OCI-LY7 (cell line): ENCODE data around the gene FRMD1. TPM values are rescaled to one million over a fixed set of nuclear protein-coding genes. Genes with fewer than 3 reads are reported as not detected.

Experiments used
- BruUV-seq: library from RNA; stranded (reverse); fragments of 400-500 nt; replicated peaks from 2 replicates; lab custom pipeline; 2021; lab: Mats Ljungman, UMichigan
- CTCF ChIA-PET: fragments of 300-600 bp; sonication (Branson Sonifier 250); formaldehyde crosslinking; loops from one replicate; lab custom pipeline; 2022; ENCODE audit warnings: antibody characterized with exemption; ENCODE audit not compliant: unreplicated experiment; lab: Charles Lee
- POLR2A ChIA-PET: fragments of 300-600 bp; sonication (Branson Sonifier 250); formaldehyde crosslinking; loops from one replicate; lab custom pipeline; 2022; ENCODE audit warnings: antibody characterized with exemption; lab: Charles Lee
- DNase-seq: peaks from one replicate; pipeline ENCODE4 v3.0.0-alpha.2; 2015; ENCODE audit warnings: low spot score
- H2AFZ ChIP-seq: fragments of 200-600 bp; sonication (generic), shearing (Covaris generic); 2 replicates; pipeline ENCODE4 v1.6.1; 2014; ENCODE audit warnings: mild to moderate bottlenecking, antibody characterized with exemption, low read length, moderate library complexity
- H3K27ac ChIP-seq: fragments of 200-600 bp; sonication (generic); 2 replicates; pipeline ENCODE4 v1.5.1; 2014; ENCODE audit warnings: mixed run types, low read depth, mild to moderate bottlenecking, moderate library complexity, low read length, inconsistent platforms; ENCODE audit not compliant: poor library complexity, severe bottlenecking
- H3K36me3 ChIP-seq: fragments of 200-600 bp; sonication (generic); 2 replicates; pipeline ENCODE4 v1.6.1; 2014; ENCODE audit warnings: mild to moderate bottlenecking, antibody characterized with exemption, low read length, moderate library complexity, mixed read lengths; ENCODE audit not compliant: insufficient read depth
- H3K4me1 ChIP-seq: fragments of 200-600 bp; sonication (generic); 2 replicates; pipeline ENCODE4 v1.5.1; 2014; ENCODE audit warnings: mild to moderate bottlenecking, low read length; ENCODE audit not compliant: insufficient read depth, poor library complexity, severe bottlenecking
- H3K4me2 ChIP-seq: fragments of 200-600 bp; sonication (generic); 2 replicates; pipeline ENCODE4 v1.6.1; 2014; ENCODE audit warnings: mild to moderate bottlenecking, low read length
- H3K4me3 ChIP-seq: fragments of 200-600 bp; sonication (generic); 2 replicates; pipeline ENCODE4 v1.5.1; 2014; ENCODE audit warnings: mild to moderate bottlenecking, low read depth, low read length; ENCODE audit not compliant: poor library complexity, severe bottlenecking
- H3K79me2 ChIP-seq: fragments of 200-600 bp; sonication (generic); 2 replicates; pipeline ENCODE4 v1.6.1; 2016; ENCODE audit warnings: low read depth, mild to moderate bottlenecking, low read length, moderate library complexity, mixed read lengths; ENCODE audit not compliant: insufficient read depth
- H3K9me2 ChIP-seq: fragments of 200-600 bp; sonication (generic); 2 replicates; pipeline ENCODE4 v1.6.1; 2016; ENCODE audit warnings: mild to moderate bottlenecking, low read length, mixed read lengths; ENCODE audit not compliant: insufficient read depth
- H3K9me3 ChIP-seq: fragments of 200-600 bp; sonication (generic); 2 replicates; pipeline ENCODE4 v1.6.1; 2014; ENCODE audit warnings: mild to moderate bottlenecking, mixed run types, low read length, mixed read lengths
- H4K20me1 ChIP-seq: fragments of 200-600 bp; sonication (generic); 2 replicates; pipeline ENCODE4 v1.6.1; 2014; ENCODE audit warnings: mild to moderate bottlenecking, antibody characterized with exemption, low read length, moderate library complexity, mixed read lengths; ENCODE audit not compliant: insufficient read depth
- EZH2phosphoT487 ChIP-seq: fragments of 200-600 bp; sonication (generic); IDR thresholded peaks from 2 replicates; pipeline ENCODE4 v1.6.1; 2018; ENCODE audit warnings: low read depth, borderline replicate concordance, mild to moderate bottlenecking, mixed run types, antibody characterized with exemption, low read length, moderate library complexity, mixed read lengths
- intact Hi-C: fragments of 100-400 bp; cut with micrococcal nuclease; formaldehyde crosslinking; loops from one replicate; pipeline ENCODE4 v1.10.0; 2022; ENCODE audit not compliant: unreplicated experiment
- total RNA-seq, 2 experiments: library from RNA; depleted of rRNA in 1 of 2; stranded (reverse); fragments of >200 nt in 1 of 2; shearing (Covaris generic) in 1 of 2; gene quantifications; 2 replicates each; pipeline ENCODE4 v1.2.3, GENCODE V29; 2014 to 2022
- TF ChIP-seq, protein P1 (sequence below): fragments of 200-600 bp; sonication (generic); conservative IDR thresholded peaks from 2 replicates; pipeline ENCODE4 v1.5.1; 2014; ENCODE audit warnings: mild to moderate bottlenecking, antibody characterized with exemption, low read length, moderate library complexity, mixed read lengths

The FRMD1 gene
- total RNA-seq, 2 experiments from 2014 or later: not detected

DNA sequence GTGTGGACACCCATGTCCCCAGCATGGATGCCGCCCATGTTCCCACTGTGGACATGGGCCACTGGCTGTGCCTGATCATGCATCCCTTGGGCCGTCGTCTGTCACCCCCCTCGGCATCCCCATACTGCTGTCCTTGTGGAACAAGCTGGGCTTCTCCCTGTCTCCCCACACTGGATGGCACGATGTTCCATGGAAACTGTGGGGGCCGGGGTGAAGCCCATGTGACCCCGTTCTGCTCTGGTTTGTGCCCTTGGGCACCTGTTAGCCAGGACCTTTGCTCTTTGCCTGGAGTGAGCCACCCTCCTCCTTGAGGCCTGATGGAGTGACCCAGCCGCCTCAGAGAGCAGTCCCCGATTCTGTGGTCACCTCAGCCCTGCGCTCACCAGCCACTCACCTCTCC, 7.6 kb upstream of the FRMD1 start:
- Histone ChIP-seq H3K4me2 (no peak overlapping the region), H3K9me3 (no peaks in the 10 kb centered on the region), H3K79me2 (no peaks in the 10 kb centered on the region), H3K27ac (no peak overlapping the region), H3K36me3 (no peaks in the 10 kb centered on the region), H2AFZ (no peak overlapping the region), H4K20me1 (no peaks in the 10 kb centered on the region), H3K9me2 (no peaks in the 10 kb centered on the region), H3K4me3 (no peak overlapping the region), H3K4me1 (no peaks in the 10 kb centered on the region)
- TF ChIP-seq EZH2phosphoT487: no peak
- TF ChIP-seq, protein P1, sequence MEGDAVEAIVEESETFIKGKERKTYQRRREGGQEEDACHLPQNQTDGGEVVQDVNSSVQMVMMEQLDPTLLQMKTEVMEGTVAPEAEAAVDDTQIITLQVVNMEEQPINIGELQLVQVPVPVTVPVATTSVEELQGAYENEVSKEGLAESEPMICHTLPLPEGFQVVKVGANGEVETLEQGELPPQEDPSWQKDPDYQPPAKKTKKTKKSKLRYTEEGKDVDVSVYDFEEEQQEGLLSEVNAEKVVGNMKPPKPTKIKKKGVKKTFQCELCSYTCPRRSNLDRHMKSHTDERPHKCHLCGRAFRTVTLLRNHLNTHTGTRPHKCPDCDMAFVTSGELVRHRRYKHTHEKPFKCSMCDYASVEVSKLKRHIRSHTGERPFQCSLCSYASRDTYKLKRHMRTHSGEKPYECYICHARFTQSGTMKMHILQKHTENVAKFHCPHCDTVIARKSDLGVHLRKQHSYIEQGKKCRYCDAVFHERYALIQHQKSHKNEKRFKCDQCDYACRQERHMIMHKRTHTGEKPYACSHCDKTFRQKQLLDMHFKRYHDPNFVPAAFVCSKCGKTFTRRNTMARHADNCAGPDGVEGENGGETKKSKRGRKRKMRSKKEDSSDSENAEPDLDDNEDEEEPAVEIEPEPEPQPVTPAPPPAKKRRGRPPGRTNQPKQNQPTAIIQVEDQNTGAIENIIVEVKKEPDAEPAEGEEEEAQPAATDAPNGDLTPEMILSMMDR: no peak
- intact Hi-C loops: no loop called here
- ChIA-PET CTCF (no interaction called here), POLR2A (no interaction called here)
- DNase-seq: no peak
- BruUV-seq: no TSS peak

DNA sequence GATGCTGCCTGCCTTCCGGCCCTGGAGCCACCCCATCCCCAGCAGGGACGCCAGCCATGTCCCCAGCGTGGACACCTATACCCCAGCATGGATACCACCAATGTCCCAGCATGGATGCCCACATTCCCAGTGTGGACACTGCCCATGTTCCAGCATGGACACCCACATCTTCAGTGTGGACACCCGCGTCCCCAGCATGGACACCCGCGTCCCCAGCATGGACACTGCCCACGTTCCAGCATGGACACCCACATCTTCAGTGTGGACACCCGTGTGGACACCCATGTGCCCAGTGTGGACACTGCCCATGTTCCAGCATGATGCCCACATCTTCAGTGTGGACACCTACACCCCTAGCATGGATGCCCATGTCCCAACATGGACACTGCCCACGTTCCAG, 7.1 kb upstream of the FRMD1 start:
- no TSS peak for BruUV-seq
- Histone ChIP-seq H3K4me3 (no peak overlapping the region), H2AFZ (no peak overlapping the region), H3K27ac (no peak overlapping the region), H4K20me1 (no peaks in the 10 kb centered on the region), H3K36me3 (no peaks in the 10 kb centered on the region), H3K4me1 (no peaks in the 10 kb centered on the region), H3K79me2 (no peaks in the 10 kb centered on the region), H3K9me2 (no peaks in the 10 kb centered on the region), H3K9me3 (no peaks in the 10 kb centered on the region), H3K4me2 (no peak overlapping the region)
- intact Hi-C loops: no loop called here
- ChIA-PET CTCF (no interaction called here), POLR2A (no interaction called here)
- TF ChIP-seq EZH2phosphoT487: no peak
- TF ChIP-seq, protein P1: no peak
- DNase-seq: no peak

DNA sequence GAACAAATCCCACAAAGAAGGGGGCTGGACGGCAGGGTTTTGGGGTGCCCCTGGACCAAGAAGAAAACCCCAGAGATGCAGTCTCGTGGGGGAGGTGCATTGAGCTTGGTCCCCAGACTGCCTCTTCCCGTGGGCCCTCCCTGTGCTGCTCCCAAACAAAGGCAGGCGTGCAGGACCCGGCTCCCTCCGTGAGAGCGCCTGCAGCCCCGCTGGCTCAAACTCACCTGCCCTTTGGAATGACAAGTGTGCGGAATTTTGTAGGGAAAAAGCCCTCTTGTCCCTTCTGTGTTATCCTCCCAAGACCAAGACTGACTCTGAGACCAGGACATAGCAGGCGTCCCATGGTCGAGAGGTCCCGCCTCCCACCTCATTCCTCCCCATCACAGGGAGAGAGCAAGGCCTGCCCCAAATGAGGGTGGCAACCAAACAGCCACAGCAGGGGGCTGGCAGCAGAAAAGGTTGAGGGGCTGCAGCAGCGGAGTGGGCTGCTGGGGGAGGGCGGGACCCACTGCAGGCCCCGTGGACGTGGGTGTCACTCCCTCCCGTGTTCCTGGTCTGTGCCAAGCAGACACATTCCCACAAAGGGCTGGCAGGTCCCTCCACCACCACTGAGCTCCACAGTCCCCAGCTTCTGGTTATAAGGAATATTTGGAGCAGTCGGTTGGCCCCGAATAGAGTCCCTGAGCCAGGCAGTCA, 5.6 kb upstream of the FRMD1 start:
- ChIA-PET POLR2A (interaction anchor here (0.6 kb wide), 1 partner anchor 1219 kb away, joined by 3 read pairs; no protein-coding TSS in a partner anchor), CTCF (no interaction called here)
- Histone ChIP-seq H2AFZ (no peak overlapping the region), H3K27ac (no peak overlapping the region), H3K4me2 (no peak overlapping the region), H3K9me3 (no peaks in the 10 kb centered on the region), H3K4me3 (no peak overlapping the region), H3K79me2 (no peaks in the 10 kb centered on the region), H4K20me1 (no peaks in the 10 kb centered on the region), H3K4me1 (no peaks in the 10 kb centered on the region), H3K9me2 (no peaks in the 10 kb centered on the region), H3K36me3 (no peaks in the 10 kb centered on the region)
- BruUV-seq: no TSS peak
- TF ChIP-seq, protein P1: no peak
- TF ChIP-seq EZH2phosphoT487: no peak
- intact Hi-C loops: no loop called here
- DNase-seq: no peak
